ENCODE data around the gene CELF2. TPM values are rescaled to one million over a fixed set of nuclear protein-coding genes. Genes with fewer than 3 reads are reported as not detected.

The CELF2 gene
- total RNA-seq (ENCODE audit: low replicate concordance), result 21.9 and 42.8 TPM in 2 replicates

DNA sequence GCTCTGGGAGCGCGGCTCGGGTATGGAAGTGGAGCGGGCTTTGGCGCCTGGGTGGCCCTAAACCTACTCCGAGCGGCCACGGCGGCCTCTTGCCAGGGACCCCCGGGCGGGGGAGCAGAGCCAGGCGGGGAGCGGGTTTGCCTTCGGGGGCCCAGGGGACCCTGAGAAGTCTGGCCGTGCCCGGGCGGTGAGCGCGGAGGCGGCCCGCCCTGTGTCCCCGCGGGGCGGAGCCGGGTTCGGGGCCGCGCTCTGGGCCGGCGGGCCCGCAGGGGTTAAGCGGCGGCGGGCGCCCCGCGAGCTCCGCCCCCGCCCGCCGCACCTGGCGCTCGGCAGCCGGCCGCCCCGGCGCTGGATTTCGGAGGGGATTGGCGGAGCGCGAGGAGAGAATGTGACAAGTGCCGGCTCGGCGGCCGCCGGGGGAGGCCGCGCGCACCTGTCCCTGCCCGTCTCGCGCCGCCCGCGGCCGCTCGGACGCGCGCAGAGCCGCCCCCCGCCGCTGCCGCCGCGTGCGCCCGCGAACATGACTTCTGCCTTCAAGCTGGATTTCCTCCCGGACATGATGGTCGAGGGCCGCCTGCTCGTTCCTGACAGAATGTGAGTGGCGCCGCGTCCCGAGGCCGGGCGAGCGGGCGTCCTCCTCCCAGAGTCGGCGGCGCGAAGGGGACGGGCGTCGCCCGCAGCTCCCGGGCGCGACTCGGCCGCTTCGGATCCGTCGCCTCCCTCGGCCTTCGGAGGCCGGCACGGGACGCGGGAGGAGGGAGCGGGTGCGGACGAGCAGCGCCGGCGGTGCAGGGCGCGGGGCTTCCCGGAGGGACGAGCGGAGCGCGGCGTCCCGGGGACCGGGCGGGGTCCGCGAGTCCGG is at the start of gene CELF2:
Gene CELF2, plus strand, starts transcription at position 303 of the 862 bp plus-strand sequence. Its CDS starts 218 bp downstream, at position 521.
- H3K4me3 ChIP-seq (ENCODE audit: low read depth, low read length), result peak within 1 kb of the TSS; percentile 66
- TF ChIP-seq, protein P1, sequence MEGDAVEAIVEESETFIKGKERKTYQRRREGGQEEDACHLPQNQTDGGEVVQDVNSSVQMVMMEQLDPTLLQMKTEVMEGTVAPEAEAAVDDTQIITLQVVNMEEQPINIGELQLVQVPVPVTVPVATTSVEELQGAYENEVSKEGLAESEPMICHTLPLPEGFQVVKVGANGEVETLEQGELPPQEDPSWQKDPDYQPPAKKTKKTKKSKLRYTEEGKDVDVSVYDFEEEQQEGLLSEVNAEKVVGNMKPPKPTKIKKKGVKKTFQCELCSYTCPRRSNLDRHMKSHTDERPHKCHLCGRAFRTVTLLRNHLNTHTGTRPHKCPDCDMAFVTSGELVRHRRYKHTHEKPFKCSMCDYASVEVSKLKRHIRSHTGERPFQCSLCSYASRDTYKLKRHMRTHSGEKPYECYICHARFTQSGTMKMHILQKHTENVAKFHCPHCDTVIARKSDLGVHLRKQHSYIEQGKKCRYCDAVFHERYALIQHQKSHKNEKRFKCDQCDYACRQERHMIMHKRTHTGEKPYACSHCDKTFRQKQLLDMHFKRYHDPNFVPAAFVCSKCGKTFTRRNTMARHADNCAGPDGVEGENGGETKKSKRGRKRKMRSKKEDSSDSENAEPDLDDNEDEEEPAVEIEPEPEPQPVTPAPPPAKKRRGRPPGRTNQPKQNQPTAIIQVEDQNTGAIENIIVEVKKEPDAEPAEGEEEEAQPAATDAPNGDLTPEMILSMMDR (IDR thresholded peaks at IDR 0.05; ENCODE audit: insufficient read depth, low read length), result no peak
- no peak for DNase-seq (ENCODE audit: low read depth)

DNA sequence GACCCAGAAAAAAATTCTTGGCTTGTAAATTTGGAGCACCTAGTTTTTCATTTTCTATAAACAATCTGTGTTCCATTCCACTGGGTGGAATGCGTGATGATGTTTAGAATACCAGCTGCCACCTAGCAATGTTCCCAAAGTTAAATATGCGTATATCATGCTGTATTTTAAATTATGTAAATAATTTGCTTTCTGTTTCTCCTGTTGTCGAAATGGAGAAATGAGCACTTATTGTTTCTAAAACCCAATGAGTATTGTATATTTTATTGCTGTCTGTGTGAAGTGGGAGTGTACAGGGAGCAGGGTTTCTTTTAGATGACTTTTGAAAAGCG is 49.4 kb upstream of the CELF2 start:
- TF ChIP-seq, protein P1 (IDR thresholded peaks at IDR 0.05; ENCODE audit: insufficient read depth, low read length), result no peak
- no peak for DNase-seq (ENCODE audit: low read depth)
- no peak overlapping the region for H3K4me3 ChIP-seq (ENCODE audit: low read depth, low read length)

GRCh38 chr10:10973310-10973709 is 44.4 kb upstream of the CELF2 start:
- DNase-seq (ENCODE audit: low read depth), result no peak
- TF ChIP-seq, protein P1 (IDR thresholded peaks at IDR 0.05; ENCODE audit: insufficient read depth, low read length), result no peak
- no peak overlapping the region for H3K4me3 ChIP-seq (ENCODE audit: low read depth, low read length)

DNA sequence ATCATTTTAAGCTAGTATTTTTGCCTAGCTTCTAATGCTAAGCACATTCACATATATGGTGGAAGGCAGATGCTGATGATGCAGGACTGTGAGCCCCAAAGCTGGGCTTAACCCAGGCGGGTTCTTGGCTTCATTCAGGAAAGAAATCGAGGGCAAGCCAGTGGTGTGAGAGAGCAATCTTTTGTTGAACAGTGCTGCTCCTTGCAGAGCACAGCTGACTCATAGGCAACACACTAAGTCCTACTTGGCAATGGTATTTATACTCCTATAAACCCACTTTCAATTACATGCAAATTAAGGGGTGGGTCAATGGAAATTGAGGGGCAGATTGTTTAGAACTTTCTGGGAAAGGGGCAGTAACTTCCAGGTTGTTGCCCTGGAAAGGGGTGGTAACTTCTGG is 42.0 kb upstream of the CELF2 start:
- DNase-seq (ENCODE audit: low read depth), result no peak
- TF ChIP-seq, protein P1 (IDR thresholded peaks at IDR 0.05; ENCODE audit: insufficient read depth, low read length), result no peak
- no peak overlapping the region for H3K4me3 ChIP-seq (ENCODE audit: low read depth, low read length)

- H3K4me3 ChIP-seq (ENCODE audit: low read depth, low read length), result no peak overlapping the region
- no peak for DNase-seq (ENCODE audit: low read depth)
- TF ChIP-seq, protein P1 (IDR thresholded peaks at IDR 0.05; ENCODE audit: insufficient read depth, low read length), result no peak
These were observed 41.0 kb upstream of the CELF2 start for GRCh38 chr10:10976652-10977051.

DNA sequence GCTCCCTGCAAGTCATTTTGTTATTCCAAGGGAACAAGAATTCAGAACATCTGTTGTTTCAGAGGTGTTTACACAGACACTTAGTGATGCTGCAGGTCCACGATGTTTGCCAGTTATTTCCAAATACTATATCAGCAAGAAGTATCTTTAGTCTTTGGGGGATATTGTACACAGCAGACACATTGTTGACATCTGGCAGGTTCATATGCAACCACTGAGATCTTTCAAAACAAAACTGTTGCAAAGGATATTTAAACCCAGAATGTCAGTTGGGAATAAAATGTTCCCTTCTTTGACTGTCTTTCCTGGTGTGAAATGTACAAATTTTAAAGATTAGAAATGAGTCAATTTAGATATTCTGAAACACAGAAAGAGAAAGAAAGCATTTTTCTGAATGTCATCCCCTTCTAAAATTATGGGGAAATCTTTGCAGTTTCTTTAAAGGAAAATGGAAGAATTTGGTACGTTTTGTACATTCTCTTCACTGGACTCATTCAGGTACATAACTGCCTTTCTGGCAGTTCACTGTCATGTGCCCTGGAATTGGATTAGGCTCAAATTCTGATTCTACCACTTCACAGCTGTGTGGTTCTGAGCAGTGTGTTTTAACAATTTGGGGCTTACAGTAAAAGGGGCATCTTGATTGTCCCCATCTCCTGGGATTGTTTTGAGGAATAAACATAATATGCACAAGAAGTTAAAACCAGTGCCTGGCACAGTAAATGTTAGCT is 40.3 kb upstream of the CELF2 start:
- TF ChIP-seq, protein P1 (IDR thresholded peaks at IDR 0.05; ENCODE audit: insufficient read depth, low read length), result no peak
- no peak overlapping the region for H3K4me3 ChIP-seq (ENCODE audit: low read depth, low read length)
- DNase-seq (ENCODE audit: low read depth), result no peak

All from fibroblast of the aortic adventitia (primary cell).